Stimulated activated CD4-positive, alpha-beta T cell treated with anti-CD3 and anti-CD28 coated beads, Interleukin-4, amount 100 ng/mL, for 24 hours (primary cell): Measurements from ENCODE around the gene GTSE1.

Source experiments
- DNase-seq: peaks from one replicate; pipeline ENCODE4 v3.0.0-alpha.2; 2020

GTSE1 gene

GRCh38 chr22:46367707-46368191, 71.1 kb downstream of the GTSE1 start:
- peak; percentile 70 for DNase-seq

DNA sequence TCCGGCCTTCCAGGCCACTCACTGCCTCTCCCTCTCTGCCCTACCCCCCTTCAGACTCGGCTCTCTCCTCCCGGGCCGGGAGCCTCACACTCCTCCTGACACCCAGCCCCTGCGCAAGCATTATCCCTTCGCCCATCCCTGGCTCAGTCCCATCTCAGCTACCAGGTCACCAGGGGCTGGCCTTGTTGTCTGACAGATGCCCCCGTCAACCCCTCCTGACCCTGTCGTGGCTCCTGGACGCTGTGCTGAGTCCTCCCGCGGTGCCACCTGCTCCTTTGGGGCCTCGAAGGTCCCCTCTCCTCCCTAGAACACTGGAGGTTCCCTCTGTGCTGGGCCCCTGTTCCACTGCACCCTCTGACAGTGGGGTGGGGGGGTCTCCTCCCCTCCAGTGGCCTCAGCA, 71.8 kb downstream of the GTSE1 start:
- DNase-seq, result no peak

DNA sequence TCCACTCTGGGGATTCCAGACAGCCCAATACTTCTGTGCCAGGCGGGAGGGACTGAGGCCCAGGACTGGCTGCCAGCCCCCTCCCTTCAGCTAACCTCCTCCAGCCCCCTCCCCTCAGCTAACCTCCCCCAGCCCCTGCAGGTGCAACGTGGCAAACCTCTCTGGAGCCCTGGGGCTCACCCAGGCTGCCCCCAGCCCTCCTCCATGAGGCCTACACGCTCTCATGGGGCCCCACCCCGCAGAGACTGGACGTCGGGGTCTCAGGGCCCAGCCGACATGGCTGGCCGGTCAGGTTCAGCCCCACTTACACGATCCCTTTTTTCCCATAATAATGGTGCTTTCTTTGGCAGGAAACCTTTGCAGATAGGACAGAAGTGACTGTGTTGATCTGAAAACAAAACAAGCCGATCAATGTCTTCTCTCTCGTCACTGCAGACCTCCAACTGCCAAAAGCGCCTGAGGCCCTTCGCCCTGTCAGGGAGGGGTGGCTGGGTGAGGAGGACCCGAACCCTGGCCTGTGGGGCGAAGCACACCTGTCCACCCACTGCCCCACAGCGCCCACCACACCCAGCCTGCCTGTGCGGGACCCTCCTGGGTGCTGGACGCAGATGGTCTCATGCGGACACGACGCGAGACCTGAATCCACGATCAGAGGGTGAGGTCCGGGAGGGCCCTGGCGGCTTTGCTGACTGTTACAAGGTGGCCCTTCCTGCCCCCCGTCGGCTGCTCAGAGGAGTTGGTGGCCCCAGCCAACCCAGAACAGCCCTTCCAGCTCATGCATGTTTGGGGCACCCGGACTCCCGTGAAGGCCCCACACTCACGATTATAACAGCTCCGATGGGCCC, 72.4 kb downstream of the GTSE1 start:
- no peak for DNase-seq

- no peak for DNase-seq
Observed at GRCh38 chr22:46369716-46370583, 73.3 kb downstream of the GTSE1 start.

DNA sequence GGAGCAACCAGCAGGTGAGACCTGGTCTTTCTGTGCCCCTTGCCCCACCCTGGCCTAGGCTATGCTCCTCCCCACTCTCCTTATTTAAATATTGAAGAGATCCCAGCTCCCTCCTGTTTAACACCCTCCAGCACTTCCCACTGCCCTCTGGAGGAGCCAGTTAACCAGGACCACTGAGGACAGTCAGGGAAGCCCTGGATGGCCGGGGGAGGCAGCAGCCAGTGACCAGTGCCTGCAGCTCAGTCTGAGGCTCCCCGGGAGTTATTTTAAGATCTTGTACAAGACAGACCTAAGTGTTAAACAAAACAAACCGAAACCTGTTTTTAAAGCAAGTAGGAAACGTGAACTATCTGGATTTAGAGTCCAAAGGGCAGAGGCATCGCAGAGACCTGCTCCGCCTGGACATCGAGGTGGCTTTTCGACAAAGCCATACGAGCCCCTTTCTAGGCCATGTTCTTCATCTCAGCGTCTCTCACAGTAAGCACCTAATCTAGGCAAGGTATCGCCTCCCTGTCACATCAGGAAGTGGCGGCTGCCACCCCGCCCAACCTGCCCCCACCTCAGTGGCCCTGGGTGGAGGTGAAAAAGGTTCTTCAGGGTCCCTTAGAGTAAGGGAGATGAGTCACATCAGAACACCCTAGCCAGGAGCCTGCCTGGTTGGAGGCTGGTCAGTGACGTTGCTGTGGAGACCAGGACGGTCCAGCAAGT, 74.1 kb downstream of the GTSE1 start:
- no peak for DNase-seq

DNA sequence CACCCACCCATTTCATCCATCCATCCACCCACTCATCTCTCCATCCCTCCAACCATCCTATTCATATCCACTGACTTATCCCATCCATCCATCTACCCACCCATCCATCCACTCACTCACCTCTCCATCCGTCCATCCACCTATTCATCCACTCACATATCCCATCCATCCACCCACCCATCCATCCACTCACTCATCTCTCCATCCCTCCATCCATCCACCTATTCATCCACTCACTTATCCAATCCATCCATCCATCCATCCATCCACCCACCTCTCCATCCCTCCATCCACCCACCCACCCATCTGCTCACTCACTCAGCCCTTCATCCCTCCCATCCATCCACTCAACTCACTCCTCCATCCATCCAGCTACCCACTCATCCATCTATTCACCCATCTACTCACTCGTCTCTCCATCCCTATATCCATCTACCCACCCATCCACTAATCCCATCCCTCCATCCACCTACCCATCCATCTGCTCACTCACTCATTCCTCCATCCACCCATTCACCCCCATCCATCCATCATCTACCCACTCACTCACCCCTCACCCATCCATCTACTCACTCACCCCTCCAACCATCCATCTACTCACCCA, 75.1 kb downstream of the GTSE1 start:
- DNase-seq, result no peak

GRCh38 chr22:46372686-46373085, 76.0 kb downstream of the GTSE1 start:
- DNase-seq, result no peak

- DNase-seq, result no peak
Observed at GRCh38 chr22:46373159-46373558, 76.5 kb downstream of the GTSE1 start.

DNA sequence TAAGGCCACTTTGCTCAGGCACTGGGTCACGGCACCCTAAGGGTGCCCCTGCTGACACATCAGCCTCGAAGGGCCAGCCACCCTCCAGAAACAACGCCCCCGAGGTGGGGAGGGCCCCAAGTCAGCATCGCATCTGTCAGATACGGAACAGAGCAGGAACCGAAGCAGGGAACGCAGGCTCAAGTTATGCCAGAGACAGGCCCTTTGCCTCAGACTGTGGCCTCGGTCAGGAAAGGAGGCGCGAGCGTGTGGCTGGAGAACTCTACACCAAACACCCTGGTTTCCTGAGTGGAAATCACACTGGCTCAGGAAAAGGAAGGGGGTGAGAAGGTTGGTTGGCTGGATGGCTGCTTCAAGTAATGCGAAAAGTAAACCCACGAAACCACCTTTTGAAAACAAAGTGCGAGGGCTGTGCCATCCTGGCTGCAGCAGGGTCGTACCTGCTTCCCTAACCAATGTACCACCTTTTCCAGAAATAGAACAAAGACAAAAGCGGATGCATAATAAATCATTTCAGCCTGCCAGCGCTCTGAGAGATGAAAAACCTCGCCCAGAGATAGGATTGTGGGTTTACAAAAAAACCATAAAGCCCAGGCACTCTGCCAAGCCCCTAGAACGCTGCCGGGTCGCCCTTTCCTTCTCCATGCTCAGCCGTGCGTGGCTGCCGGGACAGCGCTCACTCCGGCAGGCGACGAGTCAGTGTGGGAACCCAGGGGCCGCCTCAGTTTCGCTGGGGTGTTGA, 77.4 kb downstream of the GTSE1 start:
- peak; percentile 17 for DNase-seq

DNA sequence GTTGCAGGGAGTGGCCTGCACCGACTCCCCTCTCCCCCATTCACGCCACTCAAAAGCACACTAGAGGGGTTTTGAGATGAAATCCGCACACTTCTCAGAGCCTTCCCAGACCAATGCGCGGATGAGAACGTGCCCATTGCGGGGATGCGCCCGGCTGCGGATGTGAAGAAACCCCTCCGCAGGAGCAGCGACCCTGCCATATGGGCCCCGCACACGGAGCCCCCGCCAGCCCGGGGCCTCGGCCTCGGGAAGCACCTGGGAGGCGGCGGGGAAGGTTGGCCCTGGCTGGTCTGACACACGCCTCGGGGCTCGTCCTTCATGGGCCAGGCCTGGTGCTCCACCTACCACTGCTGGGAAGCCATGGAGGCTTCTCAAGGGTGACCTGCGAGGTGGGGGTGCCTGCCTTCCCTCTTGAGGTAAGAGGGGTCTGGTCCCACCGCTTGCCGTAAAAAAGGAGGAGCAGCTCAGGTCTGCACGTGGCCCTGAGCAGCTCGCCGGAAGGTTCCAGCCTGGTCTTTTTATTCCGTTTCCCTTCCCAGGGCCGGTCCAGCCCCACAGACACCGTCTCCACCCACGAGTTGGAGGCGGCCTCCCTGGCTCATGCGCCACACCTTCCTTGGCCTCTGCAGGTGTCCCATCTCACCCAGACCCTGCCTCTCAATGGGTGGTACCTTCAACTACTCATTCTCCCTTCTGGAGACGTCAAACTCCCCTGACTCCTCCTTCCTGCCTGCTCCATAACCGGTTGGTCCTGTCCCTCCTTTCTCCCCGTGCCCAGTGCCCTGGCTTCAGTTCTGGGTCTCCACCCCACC, 78.2 kb downstream of the GTSE1 start:
- DNase-seq, result no peak

DNA sequence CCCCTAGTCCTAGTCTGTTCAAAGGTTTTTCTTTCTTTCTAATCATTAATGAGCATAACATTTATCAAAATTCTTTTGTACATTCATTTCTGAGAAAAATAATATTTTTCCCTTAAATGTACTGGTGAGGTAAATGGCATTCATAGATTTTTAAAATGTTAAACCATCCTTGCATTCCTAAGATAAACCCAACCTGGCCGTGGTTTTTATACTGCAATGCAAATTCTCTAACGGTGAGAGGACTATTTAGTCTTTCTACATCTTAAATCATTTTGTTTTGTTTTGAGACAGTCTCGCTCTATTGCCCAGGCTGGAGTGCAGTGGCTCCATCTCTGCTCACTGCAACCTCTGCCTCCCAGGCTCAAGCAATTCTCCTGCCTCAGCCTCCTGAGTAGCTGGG, 79.4 kb downstream of the GTSE1 start:
- no peak for DNase-seq

- DNase-seq, result no peak
Observed at GRCh38 chr22:46376908-46377524, 80.3 kb downstream of the GTSE1 start.

DNA sequence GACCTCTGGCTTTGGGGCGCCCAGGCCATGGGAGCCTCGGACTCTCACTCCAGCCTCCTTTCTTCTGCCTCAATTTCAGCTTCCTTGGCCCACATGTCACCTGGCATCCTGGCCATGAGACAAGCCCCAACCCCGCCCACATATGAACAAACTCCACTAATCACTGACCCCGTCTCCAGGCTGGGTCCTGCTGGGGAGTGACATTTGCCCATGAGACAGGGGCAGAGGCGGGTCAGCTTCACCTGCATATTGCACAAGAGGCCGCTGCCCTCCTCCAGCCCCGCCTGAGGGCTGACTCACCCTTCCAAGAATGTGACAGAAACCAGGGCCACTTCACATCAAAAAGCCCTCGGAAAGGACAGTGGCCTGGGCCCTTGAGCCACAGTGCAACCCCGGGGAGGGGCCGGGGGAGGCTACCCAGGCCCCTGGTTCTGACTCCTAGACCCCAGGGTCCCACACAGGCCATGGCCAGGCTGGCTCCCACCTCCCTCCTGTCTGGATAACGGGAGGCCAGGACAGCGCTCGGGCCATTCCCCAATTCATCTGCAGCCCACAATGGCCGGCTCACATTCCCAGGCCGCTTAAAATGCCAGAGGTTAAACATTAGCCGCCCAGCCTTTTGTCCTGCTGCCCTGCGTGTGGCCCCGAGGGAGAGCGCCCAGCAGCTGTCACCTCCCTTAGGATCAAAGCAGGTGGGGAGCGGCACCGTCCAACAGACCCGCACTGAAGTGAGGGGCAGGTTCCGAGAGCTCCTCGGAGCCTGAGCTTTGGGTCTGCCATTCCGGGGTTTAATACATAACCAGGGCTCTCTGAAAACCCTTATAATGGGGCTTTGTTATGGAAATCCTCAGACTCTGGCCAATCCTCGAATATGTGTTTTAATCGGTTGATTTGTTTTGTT, 81.1 kb downstream of the GTSE1 start:
- DNase-seq, result no peak

DNA sequence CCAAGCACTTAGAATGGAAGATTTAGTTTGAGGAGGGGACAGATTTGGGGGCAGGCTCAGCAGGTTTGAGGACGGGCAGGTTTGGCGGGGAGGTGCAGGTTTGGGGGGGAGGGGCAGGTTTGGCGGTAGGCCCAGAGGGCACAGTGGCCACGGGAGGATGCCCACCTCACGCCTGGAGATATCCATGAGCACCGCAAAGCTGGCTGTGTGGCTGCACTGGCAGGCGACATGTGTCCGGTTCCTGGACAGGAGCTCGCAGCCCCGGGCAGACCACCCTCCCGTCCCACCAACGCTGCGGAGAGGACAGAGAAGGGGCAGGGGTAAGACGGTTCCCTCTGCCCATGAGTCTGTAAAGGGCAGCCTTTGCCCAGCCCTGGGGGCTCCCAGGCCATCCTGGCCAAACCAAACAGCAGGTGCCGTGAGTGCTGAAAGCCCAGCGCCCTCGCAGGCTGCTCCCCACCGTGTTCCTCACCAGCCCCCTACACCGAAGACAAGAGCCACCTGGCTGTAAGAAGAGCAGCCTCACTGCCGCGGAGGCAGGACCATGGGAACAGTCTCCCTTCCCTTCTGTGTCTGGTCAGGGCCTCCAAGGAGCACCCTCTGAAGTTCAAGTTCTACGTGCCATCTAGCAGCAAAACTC, 81.9 kb downstream of the GTSE1 start:
- no peak for DNase-seq

- no peak for DNase-seq
Observed at GRCh38 chr22:46379066-46379930, 82.6 kb downstream of the GTSE1 start.

- DNase-seq, result no peak
Observed at GRCh38 chr22:46380069-46380468, 83.4 kb downstream of the GTSE1 start.
